NCI-H2196 treated with DMSO at 0.1 percent for 48 hours (cell line): ENCODE results near the gene CCS.
"Not testable (repeated sequence)": the region's sequence is repeated elsewhere in the genome, so short reads cannot be mapped to it uniquely, and the experiment has no call there.

Experiments used
- DNase-seq: peaks from one replicate; lab custom pipeline; 2025; ENCODE audit not compliant: unreplicated experiment; lab: John Stamatoyannopoulos, UW

CCS gene

DNA sequence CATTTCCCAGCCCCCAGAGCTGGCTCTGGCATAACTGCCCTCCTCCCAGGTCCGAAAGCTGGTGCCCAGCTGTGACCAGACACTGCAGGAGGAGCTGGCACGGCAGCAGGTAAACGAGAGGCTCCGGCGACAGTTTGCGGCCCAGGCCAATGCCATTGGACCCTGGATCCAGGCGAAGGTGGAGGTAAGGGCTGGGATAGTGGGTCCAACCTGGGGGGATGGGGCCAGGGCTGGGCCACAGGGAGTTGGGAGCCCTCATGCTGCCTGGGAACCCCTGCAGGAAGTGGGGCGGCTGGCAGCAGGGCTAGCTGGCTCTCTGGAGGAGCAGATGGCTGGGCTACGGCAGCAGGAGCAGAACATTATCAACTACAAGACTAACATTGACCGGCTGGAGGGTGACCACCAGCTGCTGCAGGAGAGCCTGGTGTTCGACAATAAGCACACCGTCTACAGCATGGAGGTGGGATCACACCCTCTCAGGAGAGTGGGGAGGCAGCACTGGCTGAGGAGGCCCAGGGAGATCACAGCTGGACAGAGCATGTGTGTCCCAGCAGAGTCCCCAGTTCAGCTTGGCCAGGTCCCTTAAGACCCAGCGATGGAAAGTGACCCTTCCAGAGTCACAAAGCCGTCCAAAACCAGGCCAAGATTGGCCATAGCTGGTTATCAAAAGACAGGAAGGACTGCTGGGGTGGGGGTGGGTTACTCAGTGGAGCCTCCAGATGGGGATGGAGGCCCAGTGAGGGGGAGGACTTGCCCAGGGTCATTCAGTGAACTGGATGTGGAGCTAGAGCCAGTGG, 31.6 kb upstream of the CCS start:
- DNase-seq, result no peak

DNA sequence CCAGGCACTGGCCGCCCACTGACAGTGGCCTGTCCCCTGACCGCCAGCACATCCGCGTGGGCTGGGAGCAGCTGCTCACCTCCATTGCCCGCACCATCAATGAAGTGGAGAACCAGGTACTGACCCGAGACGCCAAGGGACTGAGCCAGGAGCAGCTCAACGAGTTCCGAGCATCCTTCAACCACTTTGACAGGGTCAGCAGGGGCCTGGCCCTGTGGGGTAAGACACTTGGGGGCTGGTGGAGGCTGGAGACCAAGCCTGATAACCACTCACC, 31.1 kb upstream of the CCS start:
- DNase-seq, result no peak

DNA sequence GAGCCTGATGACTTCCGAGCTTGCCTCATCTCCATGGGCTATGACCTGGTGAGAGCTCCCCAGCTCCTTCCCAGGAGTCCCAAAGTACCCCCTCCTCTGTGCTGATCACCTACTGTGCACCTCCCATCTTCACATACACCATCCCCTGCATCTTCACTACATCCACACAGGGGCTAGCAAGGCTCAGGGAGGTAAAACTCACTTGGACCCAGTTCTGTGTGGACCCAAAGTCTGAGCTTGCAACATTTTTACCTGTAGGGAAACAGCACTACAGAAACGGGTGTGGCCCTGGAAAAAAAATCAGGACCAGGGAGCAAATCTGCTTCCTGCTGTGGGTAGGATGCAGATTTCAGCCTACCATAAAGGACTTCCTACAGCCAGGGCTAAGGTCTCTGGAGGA, 30.7 kb upstream of the CCS start:
- no peak for DNase-seq

DNA sequence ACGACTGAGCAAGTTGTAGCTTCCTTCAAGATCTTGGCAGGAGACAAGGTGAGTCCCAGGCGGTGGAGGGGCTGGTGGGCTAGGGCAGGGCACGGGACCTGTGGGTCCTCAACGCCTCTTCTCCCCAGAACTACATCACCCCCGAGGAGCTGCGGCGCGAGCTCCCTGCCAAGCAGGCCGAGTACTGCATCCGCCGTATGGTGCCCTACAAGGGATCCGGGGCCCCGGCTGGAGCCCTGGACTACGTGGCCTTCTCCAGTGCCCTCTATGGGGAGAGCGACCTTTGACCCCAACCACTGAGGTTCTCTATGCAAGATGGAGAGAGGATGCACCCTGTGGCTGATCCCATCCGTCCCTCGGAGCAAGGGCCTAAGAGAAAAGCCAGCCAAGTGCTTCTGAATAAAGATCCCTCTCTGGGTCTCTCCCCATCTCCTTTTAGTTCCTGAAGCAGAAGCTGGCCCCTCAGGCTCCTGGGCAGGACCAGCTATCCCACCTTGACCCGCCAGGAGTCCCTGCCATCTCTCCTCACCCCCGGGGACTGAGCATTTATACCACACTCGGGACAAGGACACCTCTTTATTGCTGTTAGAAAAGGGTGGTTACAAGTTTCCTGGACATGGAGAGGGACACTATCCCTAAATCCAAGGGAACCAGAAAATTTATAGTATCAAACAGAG, 29.9 kb upstream of the CCS start:
- DNase-seq, result no peak

DNA sequence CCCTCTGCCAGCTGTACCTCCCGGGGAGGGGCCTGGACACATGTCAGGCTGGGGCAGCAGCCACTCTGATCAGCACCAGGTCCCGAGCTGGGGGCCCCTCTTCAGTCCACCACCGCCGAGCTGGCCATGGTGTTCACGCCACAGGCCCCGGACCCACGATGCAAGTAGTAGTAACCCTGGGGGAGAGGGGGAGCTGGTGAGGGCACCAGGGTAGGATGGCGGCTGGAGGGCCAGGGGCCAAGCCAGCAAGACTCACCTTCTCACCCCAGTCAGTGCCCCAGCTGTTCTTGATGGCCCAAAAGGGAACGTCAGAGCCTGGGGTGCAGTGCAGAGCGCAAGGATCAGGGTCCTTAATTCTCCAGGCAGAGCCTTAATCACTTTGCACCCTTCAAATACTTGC, 29.2 kb upstream of the CCS start:
- DNase-seq, result no peak

DNA sequence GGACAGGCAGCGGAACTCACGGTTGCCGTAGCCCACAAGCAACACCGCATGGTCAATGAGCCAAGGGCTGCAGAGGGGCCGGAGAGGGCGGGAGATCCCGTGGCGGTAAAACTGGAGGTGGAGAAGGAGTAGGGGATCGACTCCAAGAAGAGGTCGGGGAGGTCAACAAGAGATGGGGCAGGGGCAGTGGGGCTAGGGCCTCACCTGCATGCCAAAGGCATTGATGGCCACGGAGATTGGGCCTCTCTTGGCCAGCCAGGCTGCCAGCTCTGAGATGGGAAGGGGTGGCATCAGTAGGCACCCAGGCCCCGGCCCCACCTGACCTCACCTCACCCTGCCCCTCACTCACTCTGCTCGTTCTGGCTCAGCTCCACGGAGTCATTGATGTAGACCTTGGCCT, 28.4 kb upstream of the CCS start:
- no peak for DNase-seq

DNA sequence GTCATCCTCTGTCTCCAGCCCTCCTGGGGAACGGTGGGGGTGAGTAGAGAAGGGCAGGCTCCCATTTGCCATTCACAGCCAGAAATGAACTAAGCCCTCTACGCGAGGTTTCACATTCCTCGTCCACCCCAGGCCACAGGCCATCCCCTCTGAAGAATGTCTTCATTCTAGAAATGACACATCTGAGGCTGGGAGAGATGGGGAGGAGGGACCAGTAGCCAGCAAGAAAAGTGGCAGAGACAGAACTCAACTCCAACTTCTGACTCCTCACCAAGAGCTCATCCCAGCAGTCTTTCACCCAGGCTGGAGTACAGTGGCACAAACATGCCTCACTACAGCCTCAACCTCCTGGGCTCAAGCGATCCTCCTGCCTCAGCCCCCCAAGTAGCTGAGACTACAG, 28.0 kb upstream of the CCS start:
- no peak for DNase-seq

DNA sequence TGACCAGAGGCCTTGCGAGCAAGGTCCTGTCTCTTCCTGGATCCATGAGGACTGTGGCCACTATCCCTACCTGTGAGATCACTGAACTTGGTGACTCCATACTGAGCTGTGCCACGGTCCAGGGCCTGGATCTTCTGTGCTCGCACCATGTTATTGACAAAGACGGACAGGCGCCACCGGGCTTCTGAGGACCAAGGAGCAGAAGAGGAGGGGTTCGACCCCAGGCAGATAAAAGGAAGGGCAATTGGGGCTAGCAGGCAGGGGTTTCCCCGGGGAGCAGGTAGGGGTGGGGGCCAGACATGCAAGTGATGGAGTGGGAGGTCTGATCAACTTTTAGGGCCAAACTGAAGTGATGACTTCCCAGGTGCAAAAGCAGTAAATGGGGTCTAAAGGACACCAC, 26.8 kb upstream of the CCS start:
- DNase-seq, result no peak

DNA sequence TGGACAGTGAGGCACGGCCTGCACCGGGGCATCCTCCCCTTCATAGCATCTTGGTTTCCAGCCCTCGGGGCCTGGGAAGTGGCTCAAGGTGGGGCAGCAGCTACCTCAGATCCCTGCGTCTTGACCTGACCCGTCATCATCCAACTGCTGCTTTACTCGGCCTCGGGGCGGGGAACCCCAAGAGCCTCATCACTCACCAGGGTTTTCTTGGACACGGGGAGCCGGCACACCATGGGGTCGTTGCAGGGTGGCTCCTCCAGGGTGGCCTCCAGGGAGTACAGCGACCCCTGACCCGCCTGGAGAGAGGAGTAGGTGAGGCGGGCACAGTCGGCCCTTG, 25.2 kb upstream of the CCS start:
- DNase-seq, result no peak

DNA sequence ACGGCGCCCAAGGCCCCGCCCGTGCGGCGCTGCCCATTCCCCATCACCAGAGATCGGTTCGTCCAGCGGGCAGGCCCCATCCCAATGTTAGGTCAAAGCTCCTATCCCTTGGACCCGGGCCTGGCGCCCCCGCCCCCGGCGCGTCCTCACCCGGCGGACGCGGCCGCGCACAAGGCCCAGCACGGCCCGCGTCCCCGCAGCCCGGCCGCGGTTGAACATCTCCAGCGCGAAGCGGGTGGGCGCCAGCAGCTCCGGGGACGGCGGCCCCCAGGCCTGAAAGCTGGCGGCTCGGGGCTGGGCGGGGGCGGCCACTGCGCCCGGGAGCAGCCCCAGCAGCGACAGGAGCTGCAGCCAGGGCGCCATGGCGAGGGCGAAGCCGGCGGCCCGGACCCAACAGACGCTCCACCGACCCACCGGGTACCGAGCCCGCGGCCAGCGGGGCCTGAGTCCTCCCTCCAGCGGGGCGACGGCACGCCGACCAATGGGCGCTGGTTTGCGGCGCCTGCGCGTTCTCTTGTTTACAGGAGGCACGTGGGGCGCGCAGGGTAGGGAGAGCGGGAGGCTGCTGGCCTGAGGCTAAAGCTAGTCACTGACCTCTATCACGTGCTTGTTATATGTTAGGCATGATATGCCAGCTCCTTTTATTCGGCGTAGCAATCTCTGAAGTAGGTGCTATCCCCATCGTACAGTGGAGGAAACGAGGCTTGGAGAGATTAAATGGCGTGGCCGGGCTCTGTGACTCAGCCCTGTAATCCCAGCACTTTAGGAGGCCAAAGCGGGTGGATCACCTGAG, 24.7 kb upstream of the CCS start, which contains the start of gene CTSF:
Gene CTSF (minus strand): TSS at position 483 of the 793 bp plus-strand sequence. CDS start 120 bp downstream, at position 363.
- peak; percentile 85 for DNase-seq

DNA sequence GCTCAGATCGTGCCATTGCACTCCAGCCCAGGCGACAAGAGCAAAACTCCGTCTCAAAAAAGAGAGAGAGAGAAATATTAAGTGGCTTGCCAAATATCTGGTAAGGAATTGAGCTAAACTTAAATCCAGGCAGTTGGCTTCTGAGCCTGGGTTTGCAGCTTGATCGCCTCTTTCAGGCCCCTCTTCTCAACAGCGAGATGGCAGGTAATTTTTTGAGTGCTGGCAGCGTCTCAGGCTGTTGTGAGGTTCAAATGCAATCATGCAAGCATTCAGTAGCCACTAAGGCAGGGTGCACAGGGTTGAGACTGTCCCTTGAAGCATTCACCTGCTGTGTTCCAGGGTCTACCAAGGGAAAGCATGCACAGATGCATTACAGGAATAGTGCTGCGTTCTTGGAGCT, 23.9 kb upstream of the CCS start:
- DNase-seq, result no peak

DNA sequence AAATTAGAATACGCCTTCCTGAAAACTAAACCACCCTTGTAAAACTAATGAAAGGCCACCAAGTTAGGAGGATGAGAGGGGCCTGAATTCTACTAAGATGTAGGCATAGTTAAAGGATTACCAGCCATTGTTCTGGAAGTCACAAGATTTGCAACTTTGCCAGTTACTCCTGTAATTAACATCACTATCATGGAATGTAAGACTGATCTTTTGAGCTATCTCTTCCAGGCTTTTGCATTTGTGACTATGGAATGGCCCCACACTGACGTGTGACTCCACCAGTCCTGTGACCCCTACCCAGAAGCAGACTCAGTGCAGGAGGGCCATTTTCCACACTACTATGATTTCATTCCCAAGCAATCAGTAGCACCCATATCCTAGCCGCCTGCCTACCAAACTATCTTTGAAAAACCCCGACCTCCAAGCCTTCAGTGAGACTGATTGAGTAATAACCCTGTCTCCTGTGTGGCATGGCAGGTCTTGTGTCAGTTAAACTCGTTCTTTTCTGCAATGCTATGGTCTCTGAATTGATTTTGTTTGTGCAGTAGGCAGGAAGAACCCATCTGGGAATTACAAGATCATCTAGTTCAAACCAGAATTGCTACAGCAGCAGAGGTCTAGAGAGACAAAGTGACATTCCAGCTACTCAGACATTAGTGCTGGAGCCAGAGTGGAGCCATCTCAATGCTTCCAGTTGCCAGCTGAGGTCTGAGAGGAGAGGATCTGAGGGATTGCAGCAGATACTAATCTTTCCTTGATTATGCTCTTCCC, 22.7 kb upstream of the CCS start:
- no peak for DNase-seq

DNA sequence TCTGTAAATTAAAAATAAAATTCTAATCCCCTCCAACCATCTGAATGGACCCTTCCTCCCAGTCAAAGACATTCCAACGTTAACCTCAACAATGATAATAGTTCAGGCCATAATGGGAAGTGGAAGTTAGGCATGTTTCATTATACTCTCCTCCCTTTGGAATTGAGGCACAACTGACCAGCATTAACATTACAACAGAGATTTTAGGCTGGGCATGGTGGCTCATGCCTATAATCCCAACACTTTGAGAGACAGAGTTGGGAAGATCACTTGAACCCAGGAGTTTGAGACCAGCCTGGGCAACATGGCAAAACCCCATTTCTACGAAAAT, 22.2 kb upstream of the CCS start:
- DNase-seq, result no peak

DNA sequence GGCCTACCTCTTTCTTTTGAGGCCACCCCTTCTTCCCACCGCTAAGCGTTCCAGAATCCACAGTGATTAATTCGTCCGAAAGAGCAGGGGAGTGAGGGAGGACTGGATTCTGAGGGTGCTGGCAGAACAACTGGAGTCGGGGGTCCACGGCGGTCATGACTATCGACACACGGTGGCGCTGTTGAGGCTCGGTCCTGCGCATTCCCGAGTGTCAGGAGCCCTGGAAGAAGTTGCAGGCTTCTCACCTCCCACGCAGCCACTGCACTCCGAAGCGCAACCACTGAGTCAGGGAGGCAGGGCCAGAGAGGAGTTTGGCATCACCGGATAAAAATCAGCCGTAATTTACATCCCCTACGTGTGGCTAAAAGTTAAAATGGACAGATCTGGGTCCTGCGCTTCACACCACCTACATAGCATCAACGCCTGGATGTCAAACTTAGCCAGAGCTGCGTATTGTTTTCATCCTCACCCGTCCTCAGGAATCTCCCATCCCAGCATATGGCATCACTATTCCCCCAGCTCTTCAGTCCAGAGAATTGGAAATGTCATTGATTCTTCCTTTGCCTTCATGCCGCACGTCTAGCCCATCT, 13.9 kb upstream of the CCS start:
- no peak for DNase-seq

DNA sequence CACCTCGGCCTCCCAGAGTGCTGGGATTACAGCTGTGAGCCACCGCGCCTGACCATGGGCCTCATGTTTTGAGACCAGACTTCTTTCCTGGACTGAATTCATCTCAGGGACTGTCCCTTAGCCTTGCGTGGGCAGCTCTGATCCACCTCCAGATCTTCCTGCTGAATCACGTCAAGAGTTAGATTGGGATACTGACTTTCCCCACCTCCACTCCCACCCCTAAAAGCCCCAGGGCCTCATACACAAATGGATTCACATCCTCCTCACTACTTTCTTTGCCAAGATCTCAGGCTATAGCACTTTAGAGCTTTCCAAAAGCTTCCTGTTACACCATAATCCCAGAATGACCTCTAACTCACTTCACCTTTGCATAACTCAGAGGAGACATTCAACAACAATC, 12.2 kb upstream of the CCS start:
- DNase-seq, result no peak

DNA sequence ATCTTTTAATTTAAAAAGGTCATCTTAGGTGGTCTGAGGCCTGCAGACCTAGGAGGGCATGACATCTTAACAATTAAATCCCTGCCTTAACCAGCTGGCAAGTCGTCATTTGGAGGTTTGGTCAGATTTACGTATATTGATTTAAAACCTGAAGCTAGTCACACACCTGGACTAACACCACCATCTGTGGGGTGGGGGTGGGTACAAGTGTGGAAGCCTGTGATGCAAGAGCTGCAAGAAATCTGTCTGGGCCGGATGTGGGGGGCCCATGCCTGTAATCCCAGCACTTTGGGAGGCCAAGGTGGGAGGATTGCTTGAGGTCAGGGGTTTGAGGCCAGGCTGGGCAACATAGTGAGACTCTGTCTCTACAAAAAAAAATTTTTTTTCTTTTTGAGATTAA, 11.7 kb upstream of the CCS start:
- DNase-seq, result no peak

DNA sequence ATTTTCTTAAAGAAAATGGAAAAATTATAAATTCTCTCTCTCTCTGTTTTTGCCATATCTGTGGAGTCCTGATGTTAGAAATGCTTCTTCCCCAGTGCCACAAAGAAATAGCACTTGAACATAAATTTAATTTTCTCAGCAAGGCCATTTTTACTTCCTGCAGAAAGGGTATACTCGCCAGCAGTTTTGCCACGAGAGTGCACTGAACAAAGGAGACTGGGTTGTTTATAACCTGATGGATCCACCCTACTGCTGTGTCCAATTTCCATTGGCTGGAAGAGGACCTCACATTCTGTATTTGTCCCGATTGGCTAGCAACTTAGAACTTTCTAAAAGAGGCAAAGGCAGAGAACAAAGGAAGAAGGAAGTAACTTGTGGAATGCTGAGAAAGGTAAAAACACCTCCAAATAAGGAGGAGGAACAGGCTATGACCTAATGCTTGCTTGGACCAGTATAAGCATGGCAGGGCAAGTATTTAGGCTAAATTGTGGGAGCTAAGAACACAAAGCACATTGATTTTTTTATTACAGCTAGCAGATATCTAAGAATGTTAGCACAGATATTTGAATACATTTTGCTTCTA, 10.3 kb upstream of the CCS start:
- DNase-seq, result not testable (repeated sequence)

DNA sequence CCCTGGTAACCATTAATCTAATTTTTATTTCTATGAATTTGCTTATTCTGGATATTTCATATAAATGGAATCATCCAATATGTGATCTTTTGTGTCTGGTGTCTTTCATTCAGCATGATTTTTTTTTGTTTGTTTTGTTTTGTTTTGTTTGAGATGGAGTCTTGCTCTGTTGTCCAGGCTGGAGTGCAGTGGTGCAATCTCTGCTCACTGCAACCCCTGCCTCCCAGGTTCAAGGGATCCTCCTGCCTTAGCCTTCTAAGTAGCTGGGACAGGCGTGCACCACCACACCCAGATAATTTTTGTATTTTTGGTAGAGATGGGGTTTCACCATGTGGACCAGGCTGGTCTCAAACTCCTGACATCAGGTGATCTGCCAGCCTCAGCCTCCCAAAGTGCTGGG, 7.5 kb upstream of the CCS start:
- not testable (repeated sequence) for DNase-seq

DNA sequence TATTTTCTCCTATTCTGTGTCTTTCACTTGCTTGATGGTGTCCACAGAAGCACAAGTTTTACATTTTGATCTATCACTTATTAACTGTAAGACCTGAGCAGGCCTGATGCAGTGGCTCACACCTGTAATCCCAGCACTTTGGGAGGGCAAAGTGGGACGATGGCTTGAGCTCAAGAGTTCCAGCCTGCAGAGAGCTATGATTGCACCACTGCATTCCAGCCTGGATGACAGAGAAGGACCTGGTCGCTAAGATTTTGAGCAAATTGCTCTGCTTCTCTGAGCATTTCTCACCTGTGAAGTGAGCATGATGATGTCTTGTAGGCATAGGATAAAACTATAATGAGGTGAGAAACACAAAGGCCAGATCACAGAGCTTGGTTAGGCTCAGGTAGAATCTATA, 6.8 kb upstream of the CCS start:
- DNase-seq, result no peak

DNA sequence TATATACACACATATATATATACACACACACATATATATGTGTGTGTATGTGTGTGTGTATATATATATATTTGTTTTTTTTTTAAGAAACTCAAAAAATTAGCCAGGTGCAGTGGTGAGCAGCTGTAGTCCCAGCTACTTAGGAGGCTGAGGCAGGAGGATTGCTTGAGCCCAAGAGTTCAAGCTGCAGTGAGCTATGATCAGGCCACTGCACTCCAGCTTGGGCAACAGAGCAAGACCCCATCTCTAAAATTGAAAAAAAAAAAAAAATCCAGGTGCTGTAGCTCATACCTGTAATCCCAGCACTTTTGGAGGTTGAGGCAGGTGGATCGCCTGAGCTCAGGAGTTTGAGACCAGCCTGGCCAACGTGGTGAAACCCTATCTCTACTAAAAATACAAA, 3.7 kb upstream of the CCS start:
- DNase-seq, result not testable (repeated sequence)
